Head of caudate nucleus (tissue), 42 donors: Measurements from ENCODE around the gene AUTS2.
"Not testable (repeated sequence)": the region's sequence is repeated elsewhere in the genome, so short reads cannot be mapped to it uniquely, and the experiment has no call there.

Experiments
- DNase-seq, 42 donors: peaks; one replicate each; pipeline versions ENCODE4 v3.0.0 to v3.0.0-alpha.2; 2020 to 2021; ENCODE audit warnings: mixed read lengths in 7 of 42
- intact Hi-C: fragments of 100-400 bp; cut with DNase I; formaldehyde crosslinking; loops from one replicate; pipeline ENCODE4 v1.15.0; 2022

AUTS2 gene

GRCh38 chr7:70356787-70357328 is 758.6 kb downstream of the AUTS2 start:
- DNase-seq, result no peak
- intact Hi-C loops, result no loop called here

- peak in 9 of 42 donors; percentile 5 to 64 (median 22) for DNase-seq
- intact Hi-C loops, result no loop called here
Observed at GRCh38 chr7:70360557-70360956, 762.3 kb downstream of the AUTS2 start.

- intact Hi-C loops, result no loop called here
- no peak for DNase-seq
Observed at GRCh38 chr7:70361821-70362220, 763.5 kb downstream of the AUTS2 start.

- intact Hi-C loops, DNase-seq: not testable (repeated sequence)
Observed at GRCh38 chr7:70364393-70364792, 766.1 kb downstream of the AUTS2 start.

GRCh38 chr7:70371652-70372051 is 773.4 kb downstream of the AUTS2 start:
- intact Hi-C loops, result no loop called here
- DNase-seq, result no peak

- intact Hi-C loops, result no loop called here
- DNase-seq, result no peak
Observed at GRCh38 chr7:70372768-70373515, 774.7 kb downstream of the AUTS2 start.

GRCh38 chr7:70374772-70375533 is 776.7 kb downstream of the AUTS2 start:
- DNase-seq, result no peak
- intact Hi-C loops, result no loop called here

- no peak for DNase-seq
- intact Hi-C loops, result no loop called here
Observed at GRCh38 chr7:70376561-70377031, 778.3 kb downstream of the AUTS2 start.

- DNase-seq, result no peak
- intact Hi-C loops, result no loop called here
Observed at GRCh38 chr7:70377957-70378356, 779.7 kb downstream of the AUTS2 start.

- intact Hi-C loops, result no loop called here
- DNase-seq, result peak in 40 of 42 donors; percentile 5 to 84 (median 50)
Observed at GRCh38 chr7:70379210-70379609, 780.9 kb downstream of the AUTS2 start.

GRCh38 chr7:70380421-70381015 is 782.2 kb downstream of the AUTS2 start:
- intact Hi-C loops, result no loop called here
- no peak for DNase-seq

- intact Hi-C loops, result no loop called here
- peak in 3 of 42 donors; percentile 2 to 42 (median 12) for DNase-seq
Observed at GRCh38 chr7:70383066-70383782, 784.9 kb downstream of the AUTS2 start.

GRCh38 chr7:70384024-70384423 is 785.7 kb downstream of the AUTS2 start:
- no peak for DNase-seq
- intact Hi-C loops, result no loop called here

- intact Hi-C loops, result no loop called here
- DNase-seq, result no peak
Observed at GRCh38 chr7:70384891-70385290, 786.6 kb downstream of the AUTS2 start.

GRCh38 chr7:70387217-70387616 is 788.9 kb downstream of the AUTS2 start:
- intact Hi-C loops, result no loop called here
- DNase-seq, result no peak

- DNase-seq, result no peak
- intact Hi-C loops, result no loop called here
Observed at GRCh38 chr7:70389531-70390151, 791.4 kb downstream of the AUTS2 start.

GRCh38 chr7:70390251-70390650 is 792.0 kb downstream of the AUTS2 start:
- DNase-seq, result no peak
- intact Hi-C loops, result no loop called here

- intact Hi-C loops, result no loop called here
- DNase-seq, result no peak
Observed at GRCh38 chr7:70392256-70392876, 794.1 kb downstream of the AUTS2 start.
